HS-27A (cell line): Measurements from ENCODE around the gene CAMKV.

Experiments used
- DNase-seq: peaks from one replicate; pipeline ENCODE4 v3.0.0-alpha.2; 2012; ENCODE audit warnings: low read depth, missing footprints

The CAMKV gene

DNA sequence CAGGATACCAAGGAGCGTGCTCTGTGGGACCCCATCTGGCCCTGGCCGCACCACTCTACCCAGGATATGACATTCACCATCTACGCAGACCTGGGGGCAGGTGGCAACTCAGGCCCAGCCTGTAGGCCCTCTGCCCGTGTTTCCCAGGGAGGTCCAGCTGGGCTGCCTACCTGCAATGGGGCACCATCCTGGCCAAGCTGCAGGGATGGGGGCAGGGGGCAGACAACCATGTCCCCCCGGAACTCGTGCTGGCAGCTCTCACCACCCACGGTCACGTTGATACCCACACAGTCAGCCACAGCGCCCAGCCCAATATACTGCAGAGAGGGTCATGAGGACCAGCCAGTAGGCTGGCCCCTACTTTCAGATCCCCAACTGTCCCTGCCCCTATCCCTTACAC lies 26.1 kb upstream of the CAMKV start:
- DNase-seq, result no peak

DNA sequence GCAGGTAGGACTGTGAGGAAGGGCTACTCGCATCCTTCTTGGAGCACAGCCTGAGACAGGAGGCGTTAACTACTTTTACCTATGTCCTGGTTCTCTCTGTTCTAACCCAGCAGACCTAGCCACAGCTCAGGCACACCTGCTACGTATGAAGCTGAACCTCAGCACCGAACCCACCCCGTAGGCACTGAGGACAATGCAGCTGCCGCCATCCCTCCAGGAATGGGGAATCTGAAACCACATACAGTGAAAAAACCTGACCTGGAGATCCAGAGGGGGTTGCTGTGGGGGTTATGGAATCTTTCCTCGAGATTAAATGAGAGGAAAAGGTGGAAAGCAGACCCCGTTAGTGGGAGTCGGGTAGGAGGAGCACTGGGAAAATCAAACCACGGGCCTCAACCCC lies 19.6 kb upstream of the CAMKV start:
- DNase-seq, result no peak

DNA sequence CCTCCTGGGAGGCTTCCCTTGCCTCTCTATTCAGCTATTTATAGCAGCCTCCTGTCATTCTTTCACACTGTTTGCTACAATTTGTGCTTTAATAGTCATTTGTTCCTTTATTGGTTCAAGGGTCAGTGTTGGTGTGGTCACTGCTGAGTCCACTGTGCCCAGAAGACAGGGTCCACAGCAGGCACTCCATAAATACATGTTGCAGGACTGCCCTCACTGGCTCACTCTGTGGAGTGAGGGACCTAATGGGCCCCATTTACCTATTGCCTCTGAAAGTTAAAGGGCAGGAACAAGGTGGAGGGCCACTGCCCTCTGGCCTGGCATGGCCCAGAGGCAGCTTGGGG lies 17.2 kb upstream of the CAMKV start:
- DNase-seq, result no peak

DNA sequence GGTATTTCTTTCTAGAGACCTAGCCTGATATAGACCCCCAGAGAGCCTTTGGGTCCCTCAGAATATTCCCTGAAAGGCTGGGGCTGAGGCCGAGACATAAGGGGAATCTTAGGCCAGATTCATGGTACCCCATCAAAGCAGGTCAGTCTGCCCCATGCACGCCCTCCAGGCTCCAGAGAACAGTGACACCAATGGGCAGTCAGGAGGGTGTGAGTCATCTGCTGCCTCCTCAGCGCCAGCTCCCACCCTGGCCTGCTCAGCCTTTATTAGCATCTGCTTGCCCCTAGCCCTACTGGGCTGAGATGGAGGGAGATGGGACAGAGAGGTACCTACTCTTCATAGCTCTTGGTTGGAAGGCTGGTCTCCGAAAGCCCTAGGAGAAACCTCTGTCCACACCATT lies 14.3 kb upstream of the CAMKV start:
- DNase-seq, result no peak

GRCh38 chr3:49882166-49882565 lies 12.5 kb upstream of the CAMKV start:
- DNase-seq, result no peak

DNA sequence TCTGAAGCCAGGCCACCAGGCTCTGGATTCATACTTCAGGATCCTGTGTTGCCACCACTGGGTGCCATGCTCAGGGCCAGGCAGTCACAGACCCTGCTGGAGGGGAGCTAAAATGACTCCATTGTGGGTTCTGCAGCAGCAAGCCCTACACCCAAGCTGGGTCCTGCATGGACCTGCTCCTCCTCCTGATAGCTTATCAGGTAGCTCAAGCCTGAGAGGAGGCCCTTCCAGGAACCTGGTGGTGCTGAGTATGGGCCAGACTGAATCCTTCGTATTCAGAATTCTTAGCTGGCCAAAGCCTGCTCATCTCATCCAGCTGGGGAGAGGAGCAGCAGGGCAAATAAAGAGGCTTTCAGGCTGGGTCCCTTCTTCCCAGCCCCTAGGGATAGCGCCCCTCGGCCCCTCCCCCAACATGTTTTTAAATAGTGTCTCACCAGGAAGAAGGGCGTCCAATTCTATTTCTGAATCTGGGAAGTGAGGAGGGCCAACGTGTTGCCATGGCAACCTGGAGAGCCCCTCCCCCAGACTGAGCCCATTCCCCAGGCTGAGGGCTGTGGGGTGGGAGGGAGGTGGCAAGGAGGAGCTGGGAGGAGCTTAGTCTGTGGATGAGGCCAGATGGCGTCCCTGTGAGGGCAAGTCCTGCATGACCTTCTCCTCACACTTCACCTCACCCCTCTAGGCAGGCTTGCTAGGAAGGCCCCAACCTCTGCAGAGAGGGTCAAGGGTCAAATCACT lies 11.0 kb upstream of the CAMKV start:
- no peak for DNase-seq

DNA sequence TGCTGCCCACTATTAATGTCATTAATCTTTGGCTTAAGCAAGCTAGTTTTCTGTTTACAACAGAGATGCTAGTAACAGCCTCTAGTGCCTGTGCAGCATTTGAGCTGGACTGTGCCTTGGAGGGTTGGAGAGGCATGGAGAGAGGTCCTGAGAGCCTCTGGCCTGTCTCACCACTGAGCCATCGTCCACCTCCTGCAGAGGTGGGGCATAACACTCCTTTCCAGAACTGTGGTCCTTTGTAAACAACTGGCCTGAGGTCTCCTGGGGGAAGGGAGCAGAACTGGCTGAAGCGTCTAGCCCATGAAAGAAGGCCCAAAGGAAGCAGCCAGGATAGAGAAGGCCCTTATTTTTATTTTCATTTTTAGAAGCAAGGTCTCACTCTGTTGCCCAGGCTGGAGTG lies 10.0 kb upstream of the CAMKV start:
- DNase-seq, result no peak

- no peak for DNase-seq
Observed at GRCh38 chr3:49878686-49879085, 9.0 kb upstream of the CAMKV start.

- DNase-seq, result no peak
Observed at GRCh38 chr3:49877716-49878115, 8.0 kb upstream of the CAMKV start.

DNA sequence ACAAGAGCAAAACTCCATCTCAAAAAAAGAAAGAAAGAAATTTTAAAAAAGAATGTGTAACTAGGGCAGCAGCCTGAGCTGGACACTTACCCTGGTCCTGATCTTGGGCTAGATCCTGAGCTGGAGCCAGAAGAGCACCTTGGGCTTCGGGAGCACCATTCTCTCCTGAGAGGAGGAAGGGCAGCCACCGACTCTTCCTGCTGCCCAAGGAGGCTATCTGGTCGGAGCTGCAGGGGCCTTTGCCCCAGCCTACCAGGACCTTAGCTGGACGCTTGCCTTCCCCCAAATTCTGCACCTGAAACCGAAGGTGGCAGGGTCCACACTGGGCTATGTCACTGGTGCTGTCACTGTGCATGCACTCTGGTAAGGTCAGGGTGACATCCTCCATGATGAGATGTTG lies 6.9 kb upstream of the CAMKV start:
- no peak for DNase-seq

DNA sequence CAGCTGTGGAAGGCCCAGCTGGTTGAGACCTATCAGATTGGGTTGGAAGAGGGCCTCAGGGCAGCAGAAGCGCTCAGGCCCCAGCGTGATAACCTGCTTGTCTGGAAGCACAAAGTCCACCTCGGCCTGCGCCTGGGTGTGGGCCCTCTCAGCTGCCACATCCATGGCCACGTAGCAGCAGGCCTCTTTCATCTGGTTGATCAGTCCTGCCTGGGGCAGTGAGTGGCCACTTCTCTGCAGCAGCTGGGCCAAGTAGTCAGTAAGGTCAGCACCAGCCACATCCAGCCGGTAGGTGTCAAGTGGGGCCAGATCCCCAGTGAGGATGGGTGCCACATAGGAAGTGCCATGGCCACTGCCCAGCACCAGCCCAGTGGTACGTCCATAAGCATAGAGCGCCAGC lies 3.9 kb upstream of the CAMKV start:
- no peak for DNase-seq

- no peak for DNase-seq
Observed at GRCh38 chr3:49872801-49873281, 3.1 kb upstream of the CAMKV start.

GRCh38 chr3:49871531-49872153 lies 1.9 kb upstream of the CAMKV start:
- DNase-seq, result no peak

- DNase-seq, result no peak
Observed at GRCh38 chr3:49868862-49869466, 742 bp downstream of the CAMKV start.

GRCh38 chr3:49867871-49868321 lies 1.8 kb downstream of the CAMKV start:
- no peak for DNase-seq

GRCh38 chr3:49867400-49867799 lies 2.3 kb downstream of the CAMKV start:
- DNase-seq, result no peak

- DNase-seq, result no peak
Observed at GRCh38 chr3:49865198-49865784, 4.4 kb downstream of the CAMKV start.

DNA sequence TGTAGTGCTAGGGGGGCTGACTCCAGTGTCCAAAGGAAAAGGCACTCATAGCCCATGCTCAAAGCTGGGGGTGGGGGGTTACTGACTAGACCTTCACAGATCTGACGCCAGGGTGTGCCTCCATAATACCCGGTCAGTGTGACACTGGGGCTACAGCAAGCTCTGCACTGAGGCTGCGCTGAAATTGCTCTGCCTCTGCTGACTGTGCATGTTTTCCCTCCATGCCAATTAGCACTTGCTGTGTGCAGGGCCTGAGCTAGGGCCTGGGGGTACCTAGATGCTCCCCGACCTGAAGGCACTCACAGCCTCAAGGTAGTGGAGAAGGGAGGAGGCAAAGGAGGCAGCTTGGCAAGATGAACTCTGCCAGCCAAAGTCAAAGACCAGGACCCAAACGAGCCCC lies 5.2 kb downstream of the CAMKV start:
- no peak for DNase-seq

- no peak for DNase-seq
Observed at GRCh38 chr3:49859576-49860305, 10.0 kb downstream of the CAMKV start.

DNA sequence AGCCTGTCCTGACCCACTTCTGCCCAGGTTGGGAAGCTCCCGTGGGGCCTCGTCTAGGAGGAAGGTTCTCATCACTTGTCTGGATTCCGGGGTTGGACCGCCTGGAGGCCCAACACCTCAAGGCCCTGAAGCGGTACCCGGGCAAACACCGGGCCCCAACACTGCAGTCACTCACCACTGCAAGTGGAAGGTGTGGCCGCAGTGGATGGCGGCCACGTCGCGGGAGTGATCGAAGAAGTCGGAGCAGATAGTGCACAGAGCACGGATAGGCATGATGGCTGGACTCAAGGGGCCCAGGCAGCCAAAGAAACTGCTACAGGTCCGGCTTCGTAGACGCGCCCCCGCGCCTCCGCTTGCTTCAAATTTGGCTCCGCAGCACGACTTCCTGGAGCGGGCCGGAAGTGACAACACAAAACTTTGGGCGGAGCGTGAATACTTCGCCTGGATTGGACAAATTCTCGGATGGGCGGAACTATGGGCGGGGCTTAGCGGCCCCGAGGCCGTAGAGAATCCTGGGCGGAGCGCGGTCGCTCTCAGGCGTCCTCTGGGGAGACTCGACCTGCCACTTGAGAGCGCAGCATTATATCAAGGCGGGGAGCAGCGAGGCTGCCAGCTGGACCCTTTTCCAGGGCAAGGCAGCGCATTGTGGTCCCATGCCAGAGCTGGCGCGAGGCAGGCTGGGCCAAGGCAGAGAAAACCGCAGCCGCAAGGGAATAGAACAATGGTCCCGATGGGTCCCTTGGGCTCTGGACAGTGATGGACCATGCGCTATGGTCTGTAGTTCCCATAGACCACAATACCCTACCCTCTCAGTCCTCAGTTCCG lies 13.3 kb downstream of the CAMKV start, which contains the start of gene TRAIP:
Gene TRAIP, minus strand, starts transcription at position 384 of the 825 bp plus-strand sequence. Its CDS starts 111 bp downstream, at position 273.
- peak; percentile 91 for DNase-seq

DNA sequence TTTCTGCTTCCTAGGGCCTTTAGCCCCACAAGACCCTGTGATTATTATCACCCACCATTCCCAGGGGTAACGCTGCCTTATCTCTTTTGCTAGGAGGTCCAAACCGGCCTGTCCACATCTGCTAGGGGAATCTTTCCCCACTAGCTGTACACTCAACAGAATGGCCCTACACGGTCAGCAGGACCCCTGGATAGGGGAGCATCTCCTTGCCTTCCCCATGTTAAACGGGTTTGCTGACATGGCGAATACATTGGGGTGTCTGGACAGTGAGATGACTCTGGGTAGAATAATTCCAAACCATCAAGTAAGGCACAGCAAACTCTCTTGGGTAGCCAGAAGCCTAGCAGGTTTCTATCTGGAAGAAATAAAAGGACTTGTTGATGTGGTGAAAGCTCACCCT lies 14.0 kb downstream of the CAMKV start:
- DNase-seq, result no peak
